HPDE6-E6E7 (cell line): ENCODE results near the gene PTPRA.
"Not testable (repeated sequence)": the region's sequence is repeated elsewhere in the genome, so short reads cannot be mapped to it uniquely, and the experiment has no call there.

Source experiments
- DNase-seq: peaks from one replicate; pipeline ENCODE4 v3.0.0; 2011; ENCODE audit warnings: missing footprints; ENCODE audit errors: extremely low spot score

PTPRA gene

GRCh38 chr20:3075315-3075714 lies 202.0 kb downstream of the PTPRA start:
- DNase-seq = not testable (repeated sequence)

- no peak for DNase-seq
Measured at GRCh38 chr20:3077618-3078134, 204.4 kb downstream of the PTPRA start.

GRCh38 chr20:3080939-3081388 lies 207.7 kb downstream of the PTPRA start:
- DNase-seq = no peak

- DNase-seq = no peak
Measured at GRCh38 chr20:3081641-3082040, 208.4 kb downstream of the PTPRA start.

- no peak for DNase-seq
Measured at GRCh38 chr20:3082306-3082951, 209.1 kb downstream of the PTPRA start.

GRCh38 chr20:3082955-3083952 lies 210.0 kb downstream of the PTPRA start:
- DNase-seq = no peak

- DNase-seq = no peak
Measured at GRCh38 chr20:3084283-3084985, 211.2 kb downstream of the PTPRA start, which contains the start of gene AVP. TSS of gene AVP (minus strand) at chr20:3084724. CDS start at chr20:3084674, 50 bp downstream.

GRCh38 chr20:3084986-3085360 lies 211.7 kb downstream of the PTPRA start:
- DNase-seq = no peak

GRCh38 chr20:3085571-3086072 lies 212.3 kb downstream of the PTPRA start:
- DNase-seq = no peak

GRCh38 chr20:3088031-3088430 lies 214.8 kb downstream of the PTPRA start:
- DNase-seq = no peak
